HG02943 (cell line): ENCODE results near the gene IKBKE.

Source experiments
- ATAC-seq: cut with Tn5 transposase; IDR thresholded peaks from one replicate; pipeline ENCODE4 v1.9.1; 2021; ENCODE audit warnings: mild to moderate bottlenecking, low read depth, moderate library complexity; ENCODE audit not compliant: unreplicated experiment

Gene IKBKE

GRCh38 chr1:206491616-206492015 lies 21.3 kb downstream of the IKBKE start:
- no peak for ATAC-seq

GRCh38 chr1:206492589-206492988 lies 22.3 kb downstream of the IKBKE start:
- ATAC-seq = no peak

GRCh38 chr1:206493279-206493678 lies 23.0 kb downstream of the IKBKE start:
- no peak for ATAC-seq

- ATAC-seq = no peak
Observed at GRCh38 chr1:206495011-206495461, 24.8 kb downstream of the IKBKE start.

GRCh38 chr1:206495493-206496046 lies 25.3 kb downstream of the IKBKE start:
- ATAC-seq = no peak

- ATAC-seq = peak; percentile 55
Observed at GRCh38 chr1:206496131-206496793, 26.0 kb downstream of the IKBKE start.

GRCh38 chr1:206497363-206497762 lies 27.1 kb downstream of the IKBKE start:
- ATAC-seq = no peak

- no peak for ATAC-seq
Observed at GRCh38 chr1:206497774-206498173, 27.5 kb downstream of the IKBKE start.

GRCh38 chr1:206498685-206499084 lies 28.4 kb downstream of the IKBKE start:
- ATAC-seq = no peak

GRCh38 chr1:206500046-206500445 lies 29.8 kb downstream of the IKBKE start:
- ATAC-seq = no peak

GRCh38 chr1:206501881-206502280 lies 31.6 kb downstream of the IKBKE start:
- no peak for ATAC-seq

- no peak for ATAC-seq
Observed at GRCh38 chr1:206502403-206502802, 32.1 kb downstream of the IKBKE start.

GRCh38 chr1:206502812-206503211 lies 32.5 kb downstream of the IKBKE start:
- no peak for ATAC-seq

- ATAC-seq = no peak
Observed at GRCh38 chr1:206503591-206504362, 33.5 kb downstream of the IKBKE start.

GRCh38 chr1:206504363-206504713 lies 34.1 kb downstream of the IKBKE start:
- no peak for ATAC-seq

GRCh38 chr1:206505702-206506355 lies 35.6 kb downstream of the IKBKE start:
- no peak for ATAC-seq

- peak; percentile 7 for ATAC-seq
Observed at GRCh38 chr1:206506405-206507283, 36.4 kb downstream of the IKBKE start.

GRCh38 chr1:206507284-206508129 lies 37.2 kb downstream of the IKBKE start, which contains the start of gene RASSF5:
Gene RASSF5 (plus strand): TSS chr1:206507531. CDS start chr1:206507603, 72 bp downstream.
- ATAC-seq = peak; percentile 62
